H1 (cell line): ENCODE measurements around the gene C2orf76. TPM values are rescaled to one million over a fixed set of nuclear protein-coding genes. Genes with fewer than 3 reads are reported as not detected.

Experiments used
- CTCF ChIA-PET: fragments of 300-600 bp; sonication (Branson Sonifier 250); formaldehyde crosslinking; loops from one replicate; lab custom pipeline; 2021; ENCODE audit not compliant: partially characterized antibody; lab: Charles Lee
- POLR2A ChIA-PET: fragments of 300-600 bp; sonication (Branson Sonifier 250); formaldehyde crosslinking; loops from one replicate; lab custom pipeline; 2021; ENCODE audit warnings: inconsistent platforms; ENCODE audit not compliant: partially characterized antibody; lab: Charles Lee
- DNase-seq, 2 experiments: peaks; one replicate each; pipeline versions ENCODE4 v3.0.0 to v3.0.0-alpha.2; 2010 to 2022; ENCODE audit warnings: low spot score in 2 of 2, low read depth in 1 of 2, mixed read lengths in 1 of 2
- FAIRE-seq: peaks from 2 replicates; lab custom pipeline; 2011; peaks lifted over from hg19 to GRCh38; lab: Jason Lieb, UNC
- H2AFZ ChIP-seq: 2 replicates; pipeline ENCODE4 v1.8.1; 2012; ENCODE audit warnings: low read length, inconsistent platforms
- H2AK5ac ChIP-seq: 2 replicates; pipeline ENCODE4 v1.6.1; 2013; ENCODE audit warnings: low read depth, low read length
- H2BK120ac ChIP-seq: replicated peaks from 2 replicates; pipeline ENCODE3; 2013; ENCODE audit warnings: low read depth, low read length, inconsistent platforms
- H2BK12ac ChIP-seq: 2 replicates; pipeline ENCODE4 v1.6.1; 2013; ENCODE audit warnings: low read depth, low read length
- H2BK15ac ChIP-seq: 2 replicates; pipeline ENCODE4 v1.6.1; 2013; ENCODE audit warnings: low read length
- H2BK20ac ChIP-seq: 2 replicates; pipeline ENCODE4 v1.6.1; 2013; ENCODE audit warnings: low read length
- H2BK5ac ChIP-seq: 2 replicates; pipeline ENCODE4 v1.6.1; 2013; ENCODE audit warnings: low read depth, low read length
- H3K14ac ChIP-seq: 2 replicates; pipeline ENCODE4 v1.6.1; 2013; ENCODE audit warnings: inconsistent platforms; ENCODE audit not compliant: insufficient read length
- H3K18ac ChIP-seq: 2 replicates; pipeline ENCODE4 v1.6.1; 2013; ENCODE audit warnings: low read length; ENCODE audit errors: extremely low read depth
- H3K23ac ChIP-seq: 2 replicates; pipeline ENCODE4 v1.6.1; 2013; ENCODE audit warnings: inconsistent platforms; ENCODE audit not compliant: insufficient read length
- H3K23me2 ChIP-seq: 2 replicates; pipeline ENCODE4 v1.6.1; 2013; ENCODE audit warnings: low read depth, low read length
- H3K27ac ChIP-seq: 2 replicates; pipeline ENCODE4 v1.6.1; 2011; ENCODE audit warnings: low read depth, low read length, inconsistent platforms
- H3K27me3 ChIP-seq, 4 experiments: replicated peaks in 1 of 4; 1 replicate in 1 of 4; 2 replicates in 3 of 4; pipeline versions ENCODE4 v1.6.1 to v1.8.1; 2011 to 2013; ENCODE audit warnings: low read length in 3 of 4, mild to moderate bottlenecking in 3 of 4, inconsistent platforms in 2 of 4, mixed read lengths in 2 of 4, moderate library complexity in 1 of 4; ENCODE audit not compliant: control insufficient read depth in 3 of 4, insufficient read depth in 3 of 4; ENCODE audit errors: extremely low read depth in 1 of 4
- H3K36me3 ChIP-seq, 4 experiments: 2 replicates each; pipeline versions ENCODE4 v1.6.1 to v1.8.1; 2011 to 2013; ENCODE audit warnings: mild to moderate bottlenecking in 4 of 4, low read length in 3 of 4, moderate library complexity in 2 of 4, control low read depth in 1 of 4, inconsistent platforms in 1 of 4; ENCODE audit not compliant: insufficient read depth in 4 of 4, control insufficient read depth in 2 of 4
- H3K4ac ChIP-seq: replicated peaks from 2 replicates; pipeline ENCODE3; 2013; ENCODE audit warnings: low read length, low read depth, mixed read lengths, inconsistent platforms; ENCODE audit not compliant: insufficient read length
- H3K4me1 ChIP-seq, 4 experiments: replicated peaks in 1 of 4; 1 replicate in 1 of 4; 2 replicates in 3 of 4; pipeline versions ENCODE4 v1.6.1 to v1.8.1; 2011 to 2013; ENCODE audit warnings: low read length in 3 of 4, inconsistent platforms in 2 of 4, mixed read lengths in 1 of 4; ENCODE audit not compliant: insufficient read depth in 4 of 4, control insufficient read depth in 3 of 4
- H3K4me2 ChIP-seq, 2 experiments: 2 replicates each; pipeline versions ENCODE4 v1.6.1 to v1.8.1; 2011 to 2013; ENCODE audit warnings: low read depth in 2 of 2, low read length in 2 of 2, control low read depth in 1 of 2, inconsistent platforms in 1 of 2, mild to moderate bottlenecking in 1 of 2; ENCODE audit not compliant: insufficient read depth in 1 of 2
- H3K4me3 ChIP-seq, 4 experiments: fragments of 200-600, 300-600 bp in 1 of 4; sonication (generic), shearing (Covaris generic), sonication (Bioruptor Twin) in 1 of 4; 2 replicates each; pipeline versions ENCODE4 v1.5.1 to v1.8.1; 2011 to 2016; ENCODE audit warnings: low read length in 4 of 4, low read depth in 3 of 4, control low read depth in 2 of 4, inconsistent platforms in 2 of 4, mild to moderate bottlenecking in 2 of 4, mixed read lengths in 1 of 4, moderate library complexity in 1 of 4; ENCODE audit not compliant: insufficient read depth in 2 of 4; ENCODE audit errors: extremely low read depth in 1 of 4
- H3K56ac ChIP-seq: replicated peaks from 2 replicates; pipeline ENCODE3; 2013; ENCODE audit warnings: low read depth, mild to moderate bottlenecking, mixed read lengths, low read length, inconsistent platforms; ENCODE audit not compliant: insufficient read length
- H3K79me1 ChIP-seq: 2 replicates; pipeline ENCODE4 v1.6.1; 2013; ENCODE audit warnings: low read depth, low read length, control low read depth
- H3K79me2 ChIP-seq, 2 experiments: 2 replicates each; pipeline versions ENCODE4 v1.6.1 to v1.8.1; 2012 to 2013; ENCODE audit warnings: low read length in 2 of 2, mild to moderate bottlenecking in 2 of 2, inconsistent platforms in 1 of 2; ENCODE audit not compliant: insufficient read depth in 2 of 2, control insufficient read depth in 1 of 2
- H3K9ac ChIP-seq, 4 experiments: replicated peaks in 1 of 4; 1 replicate in 1 of 4; 2 replicates in 3 of 4; pipeline versions ENCODE4 v1.6.1 to v1.8.1; 2011 to 2013; ENCODE audit warnings: low read depth in 3 of 4, low read length in 3 of 4, control low read depth in 2 of 4, mild to moderate bottlenecking in 2 of 4, moderate library complexity in 2 of 4, inconsistent platforms in 1 of 4; ENCODE audit errors: extremely low read depth in 1 of 4
- H3K9me3 ChIP-seq, 2 experiments: 2 replicates each; pipeline versions ENCODE4 v1.6.1 to v1.8.1; 2012 to 2013; ENCODE audit warnings: mild to moderate bottlenecking in 2 of 2, moderate library complexity in 2 of 2, control low read depth in 1 of 2, inconsistent platforms in 1 of 2, low read depth in 1 of 2, low read length in 1 of 2, mixed read lengths in 1 of 2; ENCODE audit not compliant: insufficient read depth in 2 of 2
- H4K20me1 ChIP-seq, 2 experiments: replicated peaks in 1 of 2; 2 replicates each; pipeline versions ENCODE3 to v1.8.1; 2011 to 2013; ENCODE audit warnings: inconsistent platforms in 2 of 2, low read length in 2 of 2, mild to moderate bottlenecking in 1 of 2; ENCODE audit not compliant: insufficient read depth in 2 of 2, control insufficient read depth in 1 of 2
- H4K5ac ChIP-seq: 2 replicates; pipeline ENCODE4 v1.6.1; 2013; ENCODE audit warnings: low read length, low read depth, mixed read lengths, inconsistent platforms; ENCODE audit not compliant: insufficient read length
- H4K8ac ChIP-seq: 2 replicates; pipeline ENCODE4 v1.8.0; 2013; ENCODE audit warnings: mild to moderate bottlenecking, moderate library complexity, low read length, inconsistent platforms; ENCODE audit not compliant: insufficient read depth; ENCODE audit errors: extremely low read depth
- H4K91ac ChIP-seq: replicated peaks from 2 replicates; pipeline ENCODE3; 2013; ENCODE audit warnings: low read length, mixed read lengths, inconsistent platforms; ENCODE audit not compliant: insufficient read length
- ASH2L ChIP-seq: fragments of 200-600, 300-600 bp; sonication (generic); IDR thresholded peaks from one replicate; pipeline ENCODE4 v1.7.1; 2017; ENCODE audit warnings: low read length
- ATF2 ChIP-seq: IDR thresholded peaks from 2 replicates; pipeline ENCODE4 v1.6.1; 2012; ENCODE audit warnings: low read length, inconsistent platforms
- BACH1 ChIP-seq: IDR thresholded peaks from 2 replicates; pipeline ENCODE4 v1.6.1; 2012; ENCODE audit warnings: low read length, improper control_type of control experiment
- BCL11A ChIP-seq, 2 experiments: IDR thresholded peaks; one replicate each; pipeline ENCODE4 v1.6.1; 2011; ENCODE audit warnings: low read depth in 2 of 2, low read length in 2 of 2, mild to moderate bottlenecking in 2 of 2
- CBX8 ChIP-seq: fragments of 300-800, 300-1000 bp; sonication (generic); IDR thresholded peaks from 2 replicates; pipeline ENCODE4 v1.7.1; 2016; ENCODE audit warnings: low read depth, low read length, borderline replicate concordance
- CREB1 ChIP-seq: IDR thresholded peaks from 2 replicates; pipeline ENCODE4 v1.6.1; 2012; ENCODE audit warnings: inconsistent platforms
- E2F6 ChIP-seq: IDR thresholded peaks from 2 replicates; pipeline ENCODE4 v1.6.1; 2012; ENCODE audit warnings: inconsistent platforms
- SAP30 ChIP-seq: fragments of 300-600 bp; sonication (generic); IDR thresholded peaks from 2 replicates; pipeline ENCODE4 v1.7.1; 2012; ENCODE audit warnings: low read length, moderate library complexity, mild to moderate bottlenecking, inconsistent platforms; ENCODE audit not compliant: insufficient read depth, insufficient replicate concordance
- SRF ChIP-seq: IDR thresholded peaks from 2 replicates; pipeline ENCODE4 v1.6.1; 2011; ENCODE audit warnings: mild to moderate bottlenecking, low read depth, low read length, moderate library complexity
- WGBS, 2 experiments: shearing (Covaris generic) in 1 of 2; methylation state at CpG; one replicate each; pipeline versions ENCODE4 v1.1.6 to v1.1.7; 2013 to 2015; ENCODE audit warnings: low lambda C conversion rate in 2 of 2, mixed read lengths in 2 of 2, inconsistent platforms in 1 of 2, low coverage in 1 of 2, missing lambda C conversion rate in 1 of 2; ENCODE audit not compliant: insufficient replicate concordance in 2 of 2, insufficient coverage in 1 of 2, insufficient read length in 1 of 2; ENCODE audit errors: extremely low coverage in 1 of 2, missing lambda C conversion rate in 1 of 2; 5-methylcytosine and 5-hydroxymethylcytosine counted together
- polyA plus RNA-seq, 7 experiments: library from polyadenylated mRNA; depleted of rRNA in 3 of 7; stranded (reverse) in 5 of 7; unstranded in 2 of 7; fragments of >200 nt in 5 of 7; fragments of 200-250 nt in 2 of 7; gene quantifications; 1 replicate in 5 of 7; 2 replicates in 1 of 7; 4 replicates in 1 of 7; pipeline versions ENCODE4 v1.2.1 to v1.2.3, GENCODE V29; 2011 to 2013; ENCODE audit warnings: missing spikeins in 2 of 7, mixed read lengths in 2 of 7
- total RNA-seq: library from RNA; stranded (reverse); fragmentation: NEBNext Ultra II Directional; extraction: Animal tissue kit (Norgen Biotek cat#: 25700); gene quantifications from 2 replicates; pipeline ENCODE4 v1.2.1, GENCODE V29; 2021

The C2orf76 gene
- total and polyA plus RNA-seq, 2 of the 8 experiments (the other 6 are each of a cell fraction or from before 2014, with no cell fraction given), result 4.4 to 5.0 TPM

GRCh38 chr2:119338272-119338671, 28.4 kb downstream of the C2orf76 start:
- Histone ChIP-seq H4K5ac (no peak overlapping the region), H4K20me1 (no peaks in the 10 kb centered on the region), H3K56ac (no peak overlapping the region), H3K36me3 (no peaks in the 10 kb centered on the region), H3K27me3 (no peaks in the 10 kb centered on the region), H3K79me1 (no peaks in the 10 kb centered on the region), H2BK15ac (no peak overlapping the region), H3K9ac (no peak overlapping the region), H3K4ac (no peak overlapping the region), H3K4me1 (no peaks in the 10 kb centered on the region), H3K79me2 (no peaks in the 10 kb centered on the region), H3K23me2 (no peaks in the 10 kb centered on the region; the same call in 1 of the 2 replicates), H3K4me3 (no peak overlapping the region), H3K18ac (no peak overlapping the region), H3K23ac (no peak overlapping the region), H2BK12ac (no peak overlapping the region), H2AK5ac (no peak overlapping the region), H4K91ac (no peak overlapping the region), H3K27ac (no peak overlapping the region), H2AFZ (no peak overlapping the region), H2BK5ac (no peak overlapping the region), H2BK120ac (no peak overlapping the region), H2BK20ac (no peak overlapping the region), H3K14ac (no peak overlapping the region), H3K9me3 (no peaks in the 10 kb centered on the region), H3K4me2 (no peak overlapping the region), H4K8ac (no peak overlapping the region)
- ChIA-PET POLR2A (no interaction called here), CTCF (interaction anchor here (0.6 to 2.1 kb wide), 2 partner anchors 138 to 302 kb away, joined by 3 to 5 read pairs; no protein-coding TSS in a partner anchor)
- WGBS, 2 experiments, result 87% methylated on average over 2 of the region's 2 CpGs; no CpG with 5 or more reads in 1 of the 2 experiments
- FAIRE-seq (no peak), DNase-seq (no peak)
- TF ChIP-seq CBX8, result no peak
- no peak for TF ChIP-seq ASH2L
- no peak for TF ChIP-seq BCL11A (IDR thresholded peaks at IDR 0.05; ENCODE audit: low read depth in 2 of 2, low read length in 2 of 2)
- no peak for TF ChIP-seq CREB1
- TF ChIP-seq SAP30, result no peak
- no peak for TF ChIP-seq ATF2
- no peak for TF ChIP-seq BACH1
- no peak for TF ChIP-seq E2F6
- TF ChIP-seq SRF, result no peak
